ENCODE data around the gene MTIF2. TPM values are rescaled to one million over a fixed set of nuclear protein-coding genes. Genes with fewer than 3 reads are reported as not detected.
"Not testable (repeated sequence)": the region's sequence is repeated elsewhere in the genome, so short reads cannot be mapped to it uniquely, and the experiment has no call there.

Gene MTIF2
- total RNA-seq, 5 donors from 2014 or later (not counting 1 experiment from before 2014, with no cell fraction given) = 21.1 to 31.5 (median 29.4) TPM

DNA sequence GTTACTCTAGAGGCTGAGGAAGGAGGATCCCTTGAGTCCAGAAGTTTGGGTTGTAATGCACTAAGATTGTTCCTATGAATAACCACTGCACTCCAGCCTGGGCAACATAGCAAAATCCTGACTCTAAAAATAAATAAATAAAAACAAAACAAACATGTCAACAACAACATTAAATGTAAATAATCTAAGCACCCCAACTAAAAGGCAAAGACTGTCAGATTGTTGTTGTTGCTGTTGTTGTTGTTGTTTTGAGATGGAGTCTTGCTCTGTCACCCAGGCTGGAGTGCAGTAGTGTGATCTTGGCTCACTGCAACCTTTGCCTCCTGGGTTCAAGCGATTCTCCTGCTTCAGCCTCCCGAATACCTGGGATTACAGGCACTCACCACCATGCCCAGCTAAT lies 77.1 kb downstream of the MTIF2 start:
- H3K27ac Mint-ChIP-seq; ATAC-seq (replicated peaks in 1 of 4); H3K4me1 ChIP-seq (ENCODE audit: control insufficient read depth in 1 of 2, extremely low read depth in 1 of 2, insufficient read depth in 2 of 2, low read length in 2 of 2); H3K27me3 Mint-ChIP-seq; POLR2A ChIA-PET; H3K36me3 ChIP-seq (ENCODE audit: control insufficient read depth in 2 of 2, extremely low read depth in 1 of 2, insufficient read depth in 1 of 2, low read length in 1 of 2); H3K9me3 ChIP-seq; DNase-seq; CTCF ChIA-PET; H3K27ac ChIP-seq (ENCODE audit: low read length); H3K4me3 ChIP-seq (ENCODE audit: control insufficient read depth in 1 of 2, extremely low read depth in 1 of 2, low read length in 1 of 2); H3K27me3 ChIP-seq (replicated peaks in 1 of 2; ENCODE audit: control insufficient read depth in 2 of 2, extremely low read depth in 1 of 2, insufficient read depth in 2 of 2, low read length in 1 of 2); H3K4me1 Mint-ChIP-seq; H3K4me3 Mint-ChIP-seq: not testable (repeated sequence)
- peaks cover 0 to 12% (median 7%) of the 10 kb centered on the region in 3 donors for H3K9me3 Mint-ChIP-seq
- no CpG with 5 or more reads among the region's 2 CpGs for WGBS (ENCODE audit: insufficient coverage)
- H3K36me3 Mint-ChIP-seq = peaks cover 28% of the 10 kb centered on the region

GRCh38 chr2:55186837-55187236 lies 82.2 kb downstream of the MTIF2 start:
- H3K36me3 ChIP-seq (ENCODE audit: control insufficient read depth in 2 of 2, extremely low read depth in 1 of 2, insufficient read depth in 1 of 2, low read length in 1 of 2); DNase-seq; H3K4me1 Mint-ChIP-seq; H3K4me3 Mint-ChIP-seq; H3K27me3 ChIP-seq (replicated peaks in 1 of 2; ENCODE audit: control insufficient read depth in 2 of 2, extremely low read depth in 1 of 2, insufficient read depth in 2 of 2, low read length in 1 of 2); H3K9me3 ChIP-seq; ATAC-seq (replicated peaks in 1 of 4); CTCF ChIA-PET; H3K27me3 Mint-ChIP-seq; H3K4me1 ChIP-seq (ENCODE audit: control insufficient read depth in 1 of 2, extremely low read depth in 1 of 2, insufficient read depth in 2 of 2, low read length in 2 of 2); H3K27ac Mint-ChIP-seq; H3K4me3 ChIP-seq (ENCODE audit: control insufficient read depth in 1 of 2, extremely low read depth in 1 of 2, low read length in 1 of 2); H3K9me3 Mint-ChIP-seq; POLR2A ChIA-PET; H3K27ac ChIP-seq (ENCODE audit: low read length): not testable (repeated sequence)
- no CpG with 5 or more reads among the region's 8 CpGs for WGBS (ENCODE audit: insufficient coverage)
- H3K36me3 Mint-ChIP-seq = peaks cover 17% of the 10 kb centered on the region

Other genes with a start within 250 kb of the MTIF2 start
- 10 to 100 TPM; 66.3 to 77.1 (median 75.4) TPM for gene RTN4, start 218.8 kb downstream of the MTIF2 start, total RNA-seq
- 10 to 100 TPM in 2 of 5 donors, 1 to 10 TPM in 3; 5.7 to 14.3 (median 9.2) TPM for gene CLHC1, start 36.9 kb downstream of the MTIF2 start, total RNA-seq
- gene RPS27A, start 36.5 kb downstream of the MTIF2 start, total RNA-seq = 1,000 to 10,000 TPM; 1,619 to 1,934 (median 1,876) TPM
- 10 to 100 TPM; 13.2 to 15.7 (median 14.3) TPM for gene CCDC88A, start 150.6 kb upstream of the MTIF2 start, total RNA-seq